HEK293 (cell line): ENCODE measurements around the gene CEP104.

ENCODE experiments used
- CTCF ChIP-seq: fragments of 450-650 bp; formaldehyde crosslinking; IDR thresholded peaks from 2 replicates; pipeline ENCODE4 v1.5.1; 2016; ENCODE audit warnings: missing biosample characterization, missing genetic modification characterization
- KLF1 ChIP-seq: fragments of 450-650 bp; formaldehyde crosslinking; IDR thresholded peaks from 2 replicates; pipeline ENCODE4 v1.5.1; 2016; ENCODE audit warnings: missing biosample characterization, missing genetic modification characterization
- KLF16 ChIP-seq: fragments of 450-650 bp; formaldehyde crosslinking; IDR thresholded peaks from 2 replicates; pipeline ENCODE4 v1.5.1; 2017; ENCODE audit warnings: missing biosample characterization, missing genetic modification characterization
- PATZ1 ChIP-seq: fragments of 450-650 bp; formaldehyde crosslinking; IDR thresholded peaks from 2 replicates; pipeline ENCODE4 v1.5.1; 2016; ENCODE audit warnings: missing biosample characterization, missing genetic modification characterization
- PRDM1 ChIP-seq: fragments of 450-650 bp; formaldehyde crosslinking; IDR thresholded peaks from 2 replicates; pipeline ENCODE4; 2016; ENCODE audit warnings: missing biosample characterization, missing genetic modification characterization
- REPIN1 ChIP-seq: fragments of 450-650 bp; formaldehyde crosslinking; IDR thresholded peaks from 2 replicates; pipeline ENCODE4 v1.5.1; 2017; ENCODE audit warnings: missing biosample characterization, missing genetic modification characterization, low read depth
- ZBTB7A ChIP-seq: fragments of 450-650 bp; formaldehyde crosslinking; IDR thresholded peaks from 2 replicates; pipeline ENCODE4 v1.5.1; 2016; ENCODE audit warnings: low read depth, missing biosample characterization, missing genetic modification characterization
- ZNF274 ChIP-seq, 2 experiments: fragments of 200-500 bp in 1 of 2; fragments of 450-650 bp in 1 of 2; sonication (Bioruptor generic) in 1 of 2; formaldehyde crosslinking in 1 of 2; IDR thresholded peaks; 2 replicates each; pipeline versions ENCODE4 v1.5.1 to v1.6.1; 2014 to 2016; ENCODE audit warnings: borderline replicate concordance in 1 of 2, inconsistent platforms in 1 of 2, low read length in 1 of 2, missing biosample characterization in 1 of 2, missing genetic modification characterization in 1 of 2
- ZNF423 ChIP-seq: fragments of 450-650 bp; formaldehyde crosslinking; IDR thresholded peaks from 2 replicates; pipeline ENCODE4 v1.5.1; 2016; ENCODE audit warnings: missing biosample characterization, missing genetic modification characterization
- ZNF792 ChIP-seq: fragments of 450-650 bp; formaldehyde crosslinking; IDR thresholded peaks from 2 replicates; pipeline ENCODE4 v1.5.1; 2016; ENCODE audit warnings: missing biosample characterization, missing genetic modification characterization

GRCh38 chr1:3885611-3886010 is 28.6 kb upstream of the CEP104 start:
- TF ChIP-seq CTCF (no peak), KLF16 (tag by site-specific recombination) (no peak), ZBTB7A (tag by site-specific recombination) (no peak), ZNF423 (tag by site-specific recombination) (no peak), PATZ1 (tag by site-specific recombination) (no peak), ZNF792 (tag by site-specific recombination) (no peak), ZNF274 (IDR thresholded peaks at IDR 0.05; ENCODE audit: low read length) (no peak), ZNF274 (tag by site-specific recombination; IDR thresholded peaks at IDR 0.05; ENCODE audit: borderline replicate concordance) (no peak), PRDM1 (no peak), REPIN1 (tag by site-specific recombination) (no peak), KLF1 (tag by site-specific recombination) (no peak)
